ENCODE results near the gene ZNF813. TPM values are rescaled to one million over a fixed set of nuclear protein-coding genes. Genes with fewer than 3 reads are reported as not detected.

Gene ZNF813
- total RNA-seq, 1 experiment from 2014 or later = not detected

- H3K4me2 ChIP-seq (ENCODE audit: low read length) = no peak overlapping the region
- TF ChIP-seq EZH2phosphoT487 (IDR thresholded peaks at IDR 0.05; ENCODE audit: borderline replicate concordance) = no peak
- no peak for TF ChIP-seq JUND (IDR thresholded peaks at IDR 0.05)
- no peak for TF ChIP-seq SP1 (IDR thresholded peaks at IDR 0.05; ENCODE audit: low read depth)
- TF ChIP-seq ZFX (IDR thresholded peaks at IDR 0.05) = no peak
- no peak for TF ChIP-seq YY1 (IDR thresholded peaks at IDR 0.05; ENCODE audit: extremely low read depth, insufficient replicate concordance, low read depth, low read length)
- no peak for TF ChIP-seq CBX3 (IDR thresholded peaks at IDR 0.05; ENCODE audit: low read depth)
- H3K4me3 ChIP-seq (replicated peaks in 1 of 2; ENCODE audit: low read depth in 1 of 2, low read length in 2 of 2) = no peak overlapping the region
- H4K20me1 ChIP-seq (ENCODE audit: insufficient read depth) = no peaks in the 10 kb centered on the region
- ChIA-PET POLR2A (no interaction called here), RAD21 (ENCODE audit: low non-redundant PET in 1 of 2, low total read pairs in 2 of 2, uncharacterized antibody in 2 of 2, unreplicated experiment in 2 of 2) (no interaction called here), CTCF (no interaction called here)
- H3K27me3 ChIP-seq (ENCODE audit: insufficient read depth, low read length) = no peaks in the 10 kb centered on the region
- no peak overlapping the region for H3K9ac ChIP-seq (ENCODE audit: low read length)
- no peak overlapping the region for H3K27ac ChIP-seq (ENCODE audit: low read depth, low read length)
- DNase-seq (ENCODE audit: low read depth, low spot score) (no peak), ATAC-seq (no peak)
- H2AFZ ChIP-seq (ENCODE audit: low read depth, low read length, poor library complexity, severe bottlenecking) = no peak overlapping the region
- H3K9me3 ChIP-seq (ENCODE audit: control insufficient read depth in 1 of 2, insufficient read depth in 1 of 2, low read depth in 1 of 2, low read length in 2 of 2) = peaks cover 0 to 10% of the 10 kb centered on the region in 2 experiments; a peak in 2 of 4 replicates
- no peaks in the 10 kb centered on the region for H3K4me1 ChIP-seq (ENCODE audit: control insufficient read depth in 1 of 2, insufficient read depth in 2 of 2, low read length in 2 of 2)
- no peaks in the 10 kb centered on the region for H3K36me3 ChIP-seq (ENCODE audit: control insufficient read depth in 1 of 2, insufficient read depth in 2 of 2, low read length in 2 of 2)
- intact Hi-C loops (cut with micrococcal nuclease) = no loop called here
- H3K9me2 ChIP-seq (ENCODE audit: insufficient read depth) = no peaks in the 10 kb centered on the region
- no peaks in the 10 kb centered on the region for H3K79me2 ChIP-seq (ENCODE audit: insufficient read depth, low read length)
- BruUV-seq (replicated peaks) = no TSS peak
Measured at GRCh38 chr19:53509845-53510244, 42.3 kb downstream of the ZNF813 start.

- CTCF ChIA-PET = no interaction called here
- DNase-seq (ENCODE audit: low read depth, low spot score) = no peak
- no peak for ATAC-seq
- Histone ChIP-seq H3K9me3 (ENCODE audit: control insufficient read depth in 1 of 2, insufficient read depth in 1 of 2, low read depth in 1 of 2, low read length in 2 of 2) (peaks cover 0 to 10% of the 10 kb centered on the region in 2 experiments; a peak in 2 of 4 replicates), H3K36me3 (ENCODE audit: control insufficient read depth in 1 of 2, insufficient read depth in 2 of 2, low read length in 2 of 2) (no peaks in the 10 kb centered on the region), H3K9ac (ENCODE audit: low read length) (no peak overlapping the region), H4K20me1 (ENCODE audit: insufficient read depth) (no peaks in the 10 kb centered on the region), H3K27ac (ENCODE audit: low read depth, low read length) (no peak overlapping the region), H3K4me2 (ENCODE audit: low read length) (no peak overlapping the region), H3K27me3 (ENCODE audit: insufficient read depth, low read length) (no peaks in the 10 kb centered on the region), H2AFZ (ENCODE audit: low read depth, low read length, poor library complexity, severe bottlenecking) (no peak overlapping the region), H3K79me2 (ENCODE audit: insufficient read depth, low read length) (no peaks in the 10 kb centered on the region), H3K9me2 (ENCODE audit: insufficient read depth) (no peaks in the 10 kb centered on the region), H3K4me1 (ENCODE audit: control insufficient read depth in 1 of 2, insufficient read depth in 2 of 2, low read length in 2 of 2) (no peaks in the 10 kb centered on the region), H3K4me3 (replicated peaks in 1 of 2; ENCODE audit: low read depth in 1 of 2, low read length in 2 of 2) (no peak overlapping the region)
- no TSS peak for BruUV-seq (replicated peaks)
- POLR2A ChIA-PET = no interaction called here
- intact Hi-C loops (cut with micrococcal nuclease) = no loop called here
- RAD21 ChIA-PET (ENCODE audit: low non-redundant PET in 1 of 2, low total read pairs in 2 of 2, uncharacterized antibody in 2 of 2, unreplicated experiment in 2 of 2) = no interaction called here
- TF ChIP-seq ATF3 (IDR thresholded peaks at IDR 0.05) (no peak), SRF (IDR thresholded peaks at IDR 0.05; ENCODE audit: low read depth) (no peak), ZFX (IDR thresholded peaks at IDR 0.05) (no peak), TCF7L2 (IDR thresholded peaks at IDR 0.05; ENCODE audit: borderline replicate concordance, extremely low read depth, insufficient read depth, insufficient read length) (no peak), CTCF (IDR thresholded peaks at IDR 0.05 in 2 of 3, conservative IDR thresholded peaks at IDR 0.05 in 1 of 3; ENCODE audit: borderline replicate concordance in 1 of 3, insufficient read depth in 1 of 3, low read depth in 2 of 3, low read length in 2 of 3) (no peak), REST (IDR thresholded peaks at IDR 0.05; ENCODE audit: low read depth) (no peak), ELF1 (IDR thresholded peaks at IDR 0.05; ENCODE audit: borderline replicate concordance, low read depth) (no peak), POLR2AphosphoS5 (IDR thresholded peaks at IDR 0.05; ENCODE audit: low read depth, low read length) (no peak), EZH2 (IDR thresholded peaks at IDR 0.05) (no peak), EGR1 (IDR thresholded peaks at IDR 0.05; ENCODE audit: low read depth) (no peak), YY1 (IDR thresholded peaks at IDR 0.05; ENCODE audit: extremely low read depth, insufficient replicate concordance, low read depth, low read length) (no peak), ZNF274 (IDR thresholded peaks at IDR 0.05; ENCODE audit: low read depth, low read length) (no peak), SIN3A (IDR thresholded peaks at IDR 0.05; ENCODE audit: low read depth) (no peak)
Measured at GRCh38 chr19:53511357-53511756, 43.8 kb downstream of the ZNF813 start.
